OCI-LY7 (cell line): ENCODE data around the gene OTOG. TPM values are rescaled to one million over a fixed set of nuclear protein-coding genes. Genes with fewer than 3 reads are reported as not detected.

Source experiments
- BruUV-seq: library from RNA; stranded (reverse); fragments of 400-500 nt; replicated peaks from 2 replicates; lab custom pipeline; 2021; lab: Mats Ljungman, UMichigan
- CTCF ChIA-PET: fragments of 300-600 bp; sonication (Branson Sonifier 250); formaldehyde crosslinking; loops from one replicate; lab custom pipeline; 2022; ENCODE audit warnings: antibody characterized with exemption; ENCODE audit not compliant: unreplicated experiment; lab: Charles Lee
- POLR2A ChIA-PET: fragments of 300-600 bp; sonication (Branson Sonifier 250); formaldehyde crosslinking; loops from one replicate; lab custom pipeline; 2022; ENCODE audit warnings: antibody characterized with exemption; lab: Charles Lee
- DNase-seq: peaks from one replicate; pipeline ENCODE4 v3.0.0-alpha.2; 2015; ENCODE audit warnings: low spot score
- H2AFZ ChIP-seq: fragments of 200-600 bp; sonication (generic), shearing (Covaris generic); 2 replicates; pipeline ENCODE4 v1.6.1; 2014; ENCODE audit warnings: mild to moderate bottlenecking, antibody characterized with exemption, low read length, moderate library complexity
- H3K27ac ChIP-seq: fragments of 200-600 bp; sonication (generic); 2 replicates; pipeline ENCODE4 v1.5.1; 2014; ENCODE audit warnings: mixed run types, low read depth, mild to moderate bottlenecking, moderate library complexity, low read length, inconsistent platforms; ENCODE audit not compliant: poor library complexity, severe bottlenecking
- H3K36me3 ChIP-seq: fragments of 200-600 bp; sonication (generic); 2 replicates; pipeline ENCODE4 v1.6.1; 2014; ENCODE audit warnings: mild to moderate bottlenecking, antibody characterized with exemption, low read length, moderate library complexity, mixed read lengths; ENCODE audit not compliant: insufficient read depth
- H3K4me1 ChIP-seq: fragments of 200-600 bp; sonication (generic); 2 replicates; pipeline ENCODE4 v1.5.1; 2014; ENCODE audit warnings: mild to moderate bottlenecking, low read length; ENCODE audit not compliant: insufficient read depth, poor library complexity, severe bottlenecking
- H3K4me2 ChIP-seq: fragments of 200-600 bp; sonication (generic); 2 replicates; pipeline ENCODE4 v1.6.1; 2014; ENCODE audit warnings: mild to moderate bottlenecking, low read length
- H3K4me3 ChIP-seq: fragments of 200-600 bp; sonication (generic); 2 replicates; pipeline ENCODE4 v1.5.1; 2014; ENCODE audit warnings: mild to moderate bottlenecking, low read depth, low read length; ENCODE audit not compliant: poor library complexity, severe bottlenecking
- H3K79me2 ChIP-seq: fragments of 200-600 bp; sonication (generic); 2 replicates; pipeline ENCODE4 v1.6.1; 2016; ENCODE audit warnings: low read depth, mild to moderate bottlenecking, low read length, moderate library complexity, mixed read lengths; ENCODE audit not compliant: insufficient read depth
- H3K9me2 ChIP-seq: fragments of 200-600 bp; sonication (generic); 2 replicates; pipeline ENCODE4 v1.6.1; 2016; ENCODE audit warnings: mild to moderate bottlenecking, low read length, mixed read lengths; ENCODE audit not compliant: insufficient read depth
- H3K9me3 ChIP-seq: fragments of 200-600 bp; sonication (generic); 2 replicates; pipeline ENCODE4 v1.6.1; 2014; ENCODE audit warnings: mild to moderate bottlenecking, mixed run types, low read length, mixed read lengths
- H4K20me1 ChIP-seq: fragments of 200-600 bp; sonication (generic); 2 replicates; pipeline ENCODE4 v1.6.1; 2014; ENCODE audit warnings: mild to moderate bottlenecking, antibody characterized with exemption, low read length, moderate library complexity, mixed read lengths; ENCODE audit not compliant: insufficient read depth
- EZH2phosphoT487 ChIP-seq: fragments of 200-600 bp; sonication (generic); IDR thresholded peaks from 2 replicates; pipeline ENCODE4 v1.6.1; 2018; ENCODE audit warnings: low read depth, borderline replicate concordance, mild to moderate bottlenecking, mixed run types, antibody characterized with exemption, low read length, moderate library complexity, mixed read lengths
- intact Hi-C: fragments of 100-400 bp; cut with micrococcal nuclease; formaldehyde crosslinking; loops from one replicate; pipeline ENCODE4 v1.10.0; 2022; ENCODE audit not compliant: unreplicated experiment
- total RNA-seq, 2 experiments: library from RNA; depleted of rRNA in 1 of 2; stranded (reverse); fragments of >200 nt in 1 of 2; shearing (Covaris generic) in 1 of 2; gene quantifications; 2 replicates each; pipeline ENCODE4 v1.2.3, GENCODE V29; 2014 to 2022
- TF ChIP-seq, protein P1 (sequence below): fragments of 200-600 bp; sonication (generic); conservative IDR thresholded peaks from 2 replicates; pipeline ENCODE4 v1.5.1; 2014; ENCODE audit warnings: mild to moderate bottlenecking, antibody characterized with exemption, low read length, moderate library complexity, mixed read lengths

Gene OTOG
- total RNA-seq, 2 experiments from 2014 or later = not detected

DNA sequence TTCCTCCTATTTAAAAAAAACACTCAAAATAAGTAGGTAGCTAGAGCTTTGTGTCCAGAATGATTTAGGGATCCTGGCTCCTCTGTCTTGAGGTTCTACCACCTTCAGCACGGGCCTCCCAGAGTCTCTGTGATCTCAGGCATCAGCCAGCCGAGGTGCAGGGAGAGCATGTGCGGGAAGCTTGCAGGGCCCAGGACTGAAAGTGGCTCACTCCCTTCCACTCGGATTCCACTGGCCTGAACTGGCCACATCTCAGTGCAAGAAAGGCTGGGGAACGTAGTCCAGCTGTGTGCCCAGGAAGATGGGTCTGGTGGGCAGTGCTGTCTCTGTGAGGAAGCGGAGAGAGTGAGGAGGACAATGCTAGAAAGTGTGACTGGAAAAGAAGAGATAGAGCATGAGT lies 104.0 kb downstream of the OTOG start:
- DNase-seq = no peak
- Histone ChIP-seq H4K20me1 (no peaks in the 10 kb centered on the region), H2AFZ (no peak overlapping the region), H3K9me2 (no peaks in the 10 kb centered on the region), H3K4me3 (no peak overlapping the region), H3K9me3 (no peaks in the 10 kb centered on the region), H3K27ac (no peak overlapping the region), H3K79me2 (no peaks in the 10 kb centered on the region), H3K36me3 (no peaks in the 10 kb centered on the region), H3K4me1 (no peaks in the 10 kb centered on the region), H3K4me2 (no peak overlapping the region)
- POLR2A ChIA-PET = no interaction called here
- CTCF ChIA-PET = interaction anchor here (0.6 kb wide), 1 partner anchor 9 kb away, joined by 3 read pairs; no protein-coding TSS in a partner anchor
- BruUV-seq = no TSS peak
- no peak for TF ChIP-seq EZH2phosphoT487
- TF ChIP-seq, protein P1, sequence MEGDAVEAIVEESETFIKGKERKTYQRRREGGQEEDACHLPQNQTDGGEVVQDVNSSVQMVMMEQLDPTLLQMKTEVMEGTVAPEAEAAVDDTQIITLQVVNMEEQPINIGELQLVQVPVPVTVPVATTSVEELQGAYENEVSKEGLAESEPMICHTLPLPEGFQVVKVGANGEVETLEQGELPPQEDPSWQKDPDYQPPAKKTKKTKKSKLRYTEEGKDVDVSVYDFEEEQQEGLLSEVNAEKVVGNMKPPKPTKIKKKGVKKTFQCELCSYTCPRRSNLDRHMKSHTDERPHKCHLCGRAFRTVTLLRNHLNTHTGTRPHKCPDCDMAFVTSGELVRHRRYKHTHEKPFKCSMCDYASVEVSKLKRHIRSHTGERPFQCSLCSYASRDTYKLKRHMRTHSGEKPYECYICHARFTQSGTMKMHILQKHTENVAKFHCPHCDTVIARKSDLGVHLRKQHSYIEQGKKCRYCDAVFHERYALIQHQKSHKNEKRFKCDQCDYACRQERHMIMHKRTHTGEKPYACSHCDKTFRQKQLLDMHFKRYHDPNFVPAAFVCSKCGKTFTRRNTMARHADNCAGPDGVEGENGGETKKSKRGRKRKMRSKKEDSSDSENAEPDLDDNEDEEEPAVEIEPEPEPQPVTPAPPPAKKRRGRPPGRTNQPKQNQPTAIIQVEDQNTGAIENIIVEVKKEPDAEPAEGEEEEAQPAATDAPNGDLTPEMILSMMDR = no peak
- intact Hi-C loops = no loop called here

DNA sequence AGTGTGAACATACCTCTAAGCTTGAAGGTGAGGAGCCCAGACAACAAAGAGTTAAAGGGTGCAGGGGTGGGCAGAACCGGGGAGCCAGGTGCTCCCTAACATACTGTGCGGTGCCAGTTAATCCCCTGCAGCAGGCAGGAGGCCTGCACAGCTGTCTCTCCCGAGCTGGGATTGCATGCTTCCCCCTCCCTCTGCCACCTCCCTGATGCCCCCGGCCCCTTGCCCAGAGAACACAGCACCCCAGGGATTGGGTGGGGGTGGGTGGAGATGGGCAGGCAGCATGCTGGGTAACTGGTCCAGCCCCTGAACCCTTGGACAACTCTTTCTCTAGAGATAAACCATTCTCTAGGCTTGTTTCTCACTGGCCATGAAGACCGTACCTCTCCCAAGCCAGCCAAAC lies 104.6 kb downstream of the OTOG start:
- Histone ChIP-seq H4K20me1 (no peaks in the 10 kb centered on the region), H3K27ac (no peak overlapping the region), H3K4me3 (no peak overlapping the region), H3K79me2 (no peaks in the 10 kb centered on the region), H3K4me2 (no peak overlapping the region), H2AFZ (no peak overlapping the region), H3K36me3 (no peaks in the 10 kb centered on the region), H3K4me1 (no peaks in the 10 kb centered on the region), H3K9me2 (no peaks in the 10 kb centered on the region), H3K9me3 (no peaks in the 10 kb centered on the region)
- intact Hi-C loops = no loop called here
- ChIA-PET CTCF (no interaction called here), POLR2A (no interaction called here)
- no peak for TF ChIP-seq EZH2phosphoT487
- TF ChIP-seq, protein P1 = no peak
- DNase-seq = no peak
- no TSS peak for BruUV-seq

DNA sequence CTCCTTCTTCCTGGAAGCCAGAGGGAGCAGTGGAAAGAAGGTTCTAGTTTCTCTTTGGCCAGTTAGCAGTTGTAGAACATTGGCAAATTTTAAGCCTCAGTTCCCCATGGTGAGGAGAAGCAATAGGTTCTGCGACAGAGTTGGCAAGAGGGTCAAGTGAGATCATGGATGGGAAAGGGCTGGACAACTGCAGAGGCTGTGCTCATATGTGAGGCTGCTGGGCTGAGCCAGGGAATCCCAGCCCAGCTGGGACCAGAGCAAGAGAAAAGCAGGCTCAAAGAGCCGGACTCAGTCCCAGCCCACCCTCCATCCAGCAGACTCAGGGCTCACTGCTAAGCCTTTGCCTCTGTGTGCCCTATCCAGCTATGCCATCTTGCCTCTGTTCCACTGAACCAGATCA lies 105.5 kb downstream of the OTOG start:
- Histone ChIP-seq H3K4me2 (no peak overlapping the region), H3K9me3 (no peaks in the 10 kb centered on the region), H3K27ac (no peak overlapping the region), H3K4me1 (no peaks in the 10 kb centered on the region), H3K4me3 (no peak overlapping the region), H2AFZ (no peak overlapping the region), H3K79me2 (no peaks in the 10 kb centered on the region), H3K9me2 (no peaks in the 10 kb centered on the region), H4K20me1 (no peaks in the 10 kb centered on the region), H3K36me3 (no peaks in the 10 kb centered on the region)
- no peak for TF ChIP-seq EZH2phosphoT487
- TF ChIP-seq, protein P1 = no peak
- intact Hi-C loops = no loop called here
- ChIA-PET CTCF (no interaction called here), POLR2A (interaction anchor here (1.3 kb wide), 1 partner anchor 12 kb away, joined by 3 read pairs; no protein-coding TSS in a partner anchor)
- no TSS peak for BruUV-seq
- no peak for DNase-seq
